Body of pancreas (tissue), 4 donors: ENCODE results near the gene PPAT. TPM values are rescaled to one million over a fixed set of nuclear protein-coding genes. Genes with fewer than 3 reads are reported as not detected.

Experiments used
- ATAC-seq: fragments of 150-250 bp; one replicate; pipeline ENCODE4 v1.9.1; 2016
- DNase-seq, 4 donors: peaks; one replicate each; pipeline ENCODE4 v3.0.0-alpha.2; 2019
- H3K27ac ChIP-seq, 4 donors: fragments of 200-600 bp; sonication (generic); 1 replicate in 3 of 4; 2 replicates in 1 of 4; pipeline versions ENCODE4 v1.5.1 to v1.6.1; 2016 to 2019; ENCODE audit warnings: mild to moderate bottlenecking in 1 of 4, mixed read lengths in 1 of 4, moderate library complexity in 1 of 4
- H3K27me3 ChIP-seq, 2 donors: fragments of 200-600 bp; sonication (generic); one replicate each; pipeline ENCODE4 v1.6.0; 2016; ENCODE audit warnings: mild to moderate bottlenecking in 1 of 2
- H3K36me3 ChIP-seq, 2 donors: fragments of 200-600 bp; sonication (generic); replicated peaks in 1 of 2; 2 replicates each; pipeline ENCODE4 v1.5.1; 2016; ENCODE audit warnings: low read depth in 2 of 2; ENCODE audit not compliant: insufficient read depth in 1 of 2
- H3K4me1 ChIP-seq: fragments of 200-600 bp; sonication (generic); one replicate; pipeline ENCODE4 v1.6.0; 2016
- H3K4me3 ChIP-seq, 2 donors: fragments of 200-600 bp; sonication (generic); 1 replicate in 1 of 2; 2 replicates in 1 of 2; pipeline ENCODE4 v1.5.1; 2016 to 2019
- H3K9me3 ChIP-seq, 3 donors: fragments of 200-600 bp; sonication (generic); 1 replicate in 2 of 3; 2 replicates in 1 of 3; pipeline ENCODE4 v1.5.1; 2016
- POLR2A ChIP-seq, 3 donors: fragments of 450-650 bp; IDR thresholded peaks; one replicate each; pipeline ENCODE4 v1.6.1; 2016; ENCODE audit warnings: antibody characterized with exemption in 3 of 3, mild to moderate bottlenecking in 2 of 3
- WGBS, 2 donors: methylation state at CpG; one replicate each; pipeline ENCODE4 v1.1.5; 2017; 5-methylcytosine and 5-hydroxymethylcytosine counted together
- intact Hi-C: fragments of 100-400 bp; cut with DNase I; formaldehyde crosslinking; loops from one replicate; pipeline ENCODE4 v1.15.1; 2023
- total RNA-seq, 2 donors: library from RNA; depleted of rRNA; stranded (reverse); fragments of >200 nt; gene quantifications; one replicate each; pipeline ENCODE4 v1.1.0, GENCODE V29; 2016
- TF ChIP-seq, protein P1 (sequence below), 7 experiments: fragments of 450-650 bp in 4 of 7; fragments of 200-600 bp in 3 of 7; sonication (generic) in 3 of 7; IDR thresholded peaks; one replicate each; pipeline ENCODE4 v1.5.1; 2016 to 2019; ENCODE audit warnings: antibody characterized with exemption in 7 of 7

The PPAT gene
- total RNA-seq = 1 to 10 TPM; 3.3 to 4.9 TPM

DNA sequence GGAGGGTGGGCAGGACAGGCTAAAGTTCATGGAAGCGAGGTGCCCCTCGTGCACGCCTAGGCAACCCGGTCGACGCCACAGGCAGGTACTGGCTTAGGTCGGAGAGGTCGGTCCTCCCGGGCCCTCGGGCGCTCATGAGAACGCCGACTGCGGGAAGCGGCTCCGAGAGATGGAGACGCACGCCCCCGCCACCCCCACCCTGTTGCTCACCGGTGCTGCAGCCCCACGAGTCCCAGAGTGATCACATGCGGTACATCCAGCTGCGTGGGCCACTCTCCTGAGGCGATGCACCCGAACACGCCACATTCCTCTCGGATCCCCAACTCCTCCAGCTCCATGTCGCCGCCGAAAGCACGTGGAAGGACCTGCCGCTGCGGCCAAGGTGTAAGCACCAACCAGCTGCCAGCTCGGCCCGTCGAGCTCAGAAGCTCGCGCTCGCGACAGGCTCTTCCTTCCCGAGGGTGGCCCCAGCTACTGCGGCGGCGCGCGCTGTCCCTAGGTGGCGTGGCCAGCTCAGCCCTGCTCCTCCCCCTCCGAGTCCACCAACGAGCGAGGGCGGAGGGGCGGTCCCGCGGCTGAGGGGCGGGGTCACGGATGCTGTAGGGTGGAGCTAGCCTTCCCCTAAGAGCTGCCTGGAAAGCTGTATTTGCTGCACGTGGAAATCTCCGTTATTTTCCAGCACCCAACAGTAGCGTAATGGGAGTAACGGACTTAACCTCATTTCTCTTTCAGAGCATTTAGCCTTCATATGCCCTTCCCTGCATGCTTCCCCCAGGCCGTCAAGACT lies at the start of gene PPAT:
PPAT (minus strand) TSS at position 476 of the 787 bp plus-strand sequence; CDS start at position 338, 138 bp downstream.
- TF ChIP-seq, protein P1, sequence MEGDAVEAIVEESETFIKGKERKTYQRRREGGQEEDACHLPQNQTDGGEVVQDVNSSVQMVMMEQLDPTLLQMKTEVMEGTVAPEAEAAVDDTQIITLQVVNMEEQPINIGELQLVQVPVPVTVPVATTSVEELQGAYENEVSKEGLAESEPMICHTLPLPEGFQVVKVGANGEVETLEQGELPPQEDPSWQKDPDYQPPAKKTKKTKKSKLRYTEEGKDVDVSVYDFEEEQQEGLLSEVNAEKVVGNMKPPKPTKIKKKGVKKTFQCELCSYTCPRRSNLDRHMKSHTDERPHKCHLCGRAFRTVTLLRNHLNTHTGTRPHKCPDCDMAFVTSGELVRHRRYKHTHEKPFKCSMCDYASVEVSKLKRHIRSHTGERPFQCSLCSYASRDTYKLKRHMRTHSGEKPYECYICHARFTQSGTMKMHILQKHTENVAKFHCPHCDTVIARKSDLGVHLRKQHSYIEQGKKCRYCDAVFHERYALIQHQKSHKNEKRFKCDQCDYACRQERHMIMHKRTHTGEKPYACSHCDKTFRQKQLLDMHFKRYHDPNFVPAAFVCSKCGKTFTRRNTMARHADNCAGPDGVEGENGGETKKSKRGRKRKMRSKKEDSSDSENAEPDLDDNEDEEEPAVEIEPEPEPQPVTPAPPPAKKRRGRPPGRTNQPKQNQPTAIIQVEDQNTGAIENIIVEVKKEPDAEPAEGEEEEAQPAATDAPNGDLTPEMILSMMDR (IDR thresholded peaks at IDR 0.05) = peak in 6 of 7 experiments; percentile 10 to 66 (median 50)
- peak; percentile 54 to 77 (median 64) for TF ChIP-seq POLR2A (IDR thresholded peaks at IDR 0.05)
- no peaks in the 10 kb centered on the region for H3K9me3 ChIP-seq
- peak within 1 kb of the TSS; percentile 84 to 94 (median 88) for H3K27ac ChIP-seq
- peaks cover 24% of the 10 kb centered on the region for H3K4me1 ChIP-seq
- 0% methylated on average over 19 to 59 of the region's 61 CpGs for WGBS, 2 donors
- H3K36me3 ChIP-seq = no peaks in the 10 kb centered on the region
- no peaks in the 10 kb centered on the region for H3K27me3 ChIP-seq
- H3K4me3 ChIP-seq = peak within 1 kb of the TSS; percentile 33 to 45
- ATAC-seq (peak; percentile 91), DNase-seq (peak; percentile 98 to 99 (median 98))
- intact Hi-C loops = no loop called here

DNA sequence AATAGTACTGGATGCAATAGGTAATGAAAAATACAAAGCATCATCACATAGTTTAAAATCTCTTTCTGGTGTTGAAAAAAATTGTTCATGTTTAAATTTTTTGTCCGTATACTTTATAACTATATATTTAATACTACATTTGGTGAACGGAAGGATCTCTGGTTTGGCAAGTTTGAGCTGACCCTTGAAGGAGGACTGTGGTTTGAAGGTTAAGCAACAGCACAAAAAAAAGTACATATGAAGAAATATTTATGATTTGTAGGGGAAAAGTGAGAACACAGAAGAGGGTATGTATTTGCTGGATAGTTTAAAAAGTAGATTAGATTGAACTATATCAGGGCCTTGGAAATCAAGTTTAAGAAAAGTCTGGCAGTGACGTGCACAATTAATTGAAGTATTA lies 45.3 kb upstream of the PPAT start:
- Histone ChIP-seq H3K9me3 (no peaks in the 10 kb centered on the region), H3K27me3 (no peaks in the 10 kb centered on the region), H3K27ac (no peak overlapping the region), H3K36me3 (peaks cover 3 to 48% of the 10 kb centered on the region in 2 donors), H3K4me1 (no peaks in the 10 kb centered on the region), H3K4me3 (no peak overlapping the region)
- WGBS, 2 donors = 83 to 88% methylated on average over 3 of the region's 3 CpGs
- ATAC-seq (no peak), DNase-seq (no peak)
- intact Hi-C loops = no loop called here
- TF ChIP-seq, protein P1 (IDR thresholded peaks at IDR 0.05) = no peak
- TF ChIP-seq POLR2A (IDR thresholded peaks at IDR 0.05) = no peak

DNA sequence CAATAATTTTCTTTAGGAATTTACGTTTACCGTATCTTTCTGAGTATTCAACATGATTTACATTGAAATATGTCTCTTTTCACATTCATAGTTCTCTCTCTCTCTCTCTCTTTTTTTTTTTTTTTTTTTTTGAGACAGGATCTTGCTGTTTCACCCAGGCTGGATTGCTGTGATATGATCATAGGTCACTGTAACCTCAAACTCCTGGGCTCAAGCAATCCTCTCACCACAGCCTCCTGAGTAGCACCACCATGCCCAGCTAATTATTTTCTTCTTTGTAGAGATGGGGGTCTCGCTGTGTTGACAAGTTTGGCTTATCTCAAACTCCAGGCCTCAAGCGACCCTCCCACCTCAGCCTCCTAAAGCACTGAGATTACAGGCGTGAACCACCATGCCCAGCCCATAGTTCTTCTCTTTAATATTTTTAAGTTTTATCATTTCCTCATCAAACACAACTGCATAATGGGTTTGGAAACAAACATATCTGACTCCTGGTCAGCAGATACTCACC lies 41.8 kb upstream of the PPAT start:
- TF ChIP-seq, protein P1 (IDR thresholded peaks at IDR 0.05) = no peak
- no peak for TF ChIP-seq POLR2A (IDR thresholded peaks at IDR 0.05)
- no peak for ATAC-seq
- Histone ChIP-seq H3K4me3 (no peak overlapping the region), H3K4me1 (no peaks in the 10 kb centered on the region), H3K27me3 (no peaks in the 10 kb centered on the region), H3K27ac (no peak overlapping the region), H3K9me3 (no peaks in the 10 kb centered on the region), H3K36me3 (peaks cover 3 to 41% of the 10 kb centered on the region in 2 donors)
- DNase-seq = no peak
- WGBS, 2 donors = 91 to 94% methylated on average over 5 of the region's 5 CpGs
- intact Hi-C loops = no loop called here

DNA sequence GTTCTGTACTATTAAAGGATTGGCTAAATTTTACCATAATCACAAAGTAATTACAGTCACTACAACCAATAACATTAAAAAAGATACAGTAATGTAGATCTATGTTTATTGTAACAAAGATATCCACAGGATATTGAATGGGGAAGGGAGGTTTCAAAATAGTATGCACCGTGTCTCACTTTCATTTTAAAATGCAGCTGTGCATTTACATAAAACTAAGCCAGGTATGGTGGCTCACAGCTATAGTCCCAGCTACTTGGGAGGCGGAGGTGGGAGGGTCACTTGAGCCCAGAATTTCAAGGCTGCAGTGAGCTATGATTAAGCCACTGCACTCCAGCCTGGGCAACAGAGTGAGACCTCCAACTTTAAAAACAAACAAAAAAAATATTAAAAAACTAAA lies 40.5 kb upstream of the PPAT start:
- ATAC-seq (no peak), DNase-seq (no peak)
- Histone ChIP-seq H3K27ac (no peak overlapping the region), H3K4me3 (no peak overlapping the region), H3K9me3 (no peaks in the 10 kb centered on the region), H3K27me3 (no peaks in the 10 kb centered on the region), H3K4me1 (no peaks in the 10 kb centered on the region), H3K36me3 (peaks cover 3 to 41% of the 10 kb centered on the region in 2 donors)
- TF ChIP-seq POLR2A (IDR thresholded peaks at IDR 0.05) = no peak
- TF ChIP-seq, protein P1 (IDR thresholded peaks at IDR 0.05) = no peak
- 80 to 87% methylated on average over 2 of the region's 2 CpGs for WGBS, 2 donors
- intact Hi-C loops = no loop called here
